HG03469 (cell line): ENCODE measurements around the gene TMBIM4.
"Not testable (repeated sequence)": the region's sequence is repeated elsewhere in the genome, so short reads cannot be mapped to it uniquely, and the experiment has no call there.

Source experiments
- ATAC-seq: cut with Tn5 transposase; IDR thresholded peaks from one replicate; pipeline ENCODE4 v1.9.1; 2021; ENCODE audit warnings: mild to moderate bottlenecking, moderate library complexity, moderate number of reproducible peaks; ENCODE audit not compliant: unreplicated experiment

The TMBIM4 gene

DNA sequence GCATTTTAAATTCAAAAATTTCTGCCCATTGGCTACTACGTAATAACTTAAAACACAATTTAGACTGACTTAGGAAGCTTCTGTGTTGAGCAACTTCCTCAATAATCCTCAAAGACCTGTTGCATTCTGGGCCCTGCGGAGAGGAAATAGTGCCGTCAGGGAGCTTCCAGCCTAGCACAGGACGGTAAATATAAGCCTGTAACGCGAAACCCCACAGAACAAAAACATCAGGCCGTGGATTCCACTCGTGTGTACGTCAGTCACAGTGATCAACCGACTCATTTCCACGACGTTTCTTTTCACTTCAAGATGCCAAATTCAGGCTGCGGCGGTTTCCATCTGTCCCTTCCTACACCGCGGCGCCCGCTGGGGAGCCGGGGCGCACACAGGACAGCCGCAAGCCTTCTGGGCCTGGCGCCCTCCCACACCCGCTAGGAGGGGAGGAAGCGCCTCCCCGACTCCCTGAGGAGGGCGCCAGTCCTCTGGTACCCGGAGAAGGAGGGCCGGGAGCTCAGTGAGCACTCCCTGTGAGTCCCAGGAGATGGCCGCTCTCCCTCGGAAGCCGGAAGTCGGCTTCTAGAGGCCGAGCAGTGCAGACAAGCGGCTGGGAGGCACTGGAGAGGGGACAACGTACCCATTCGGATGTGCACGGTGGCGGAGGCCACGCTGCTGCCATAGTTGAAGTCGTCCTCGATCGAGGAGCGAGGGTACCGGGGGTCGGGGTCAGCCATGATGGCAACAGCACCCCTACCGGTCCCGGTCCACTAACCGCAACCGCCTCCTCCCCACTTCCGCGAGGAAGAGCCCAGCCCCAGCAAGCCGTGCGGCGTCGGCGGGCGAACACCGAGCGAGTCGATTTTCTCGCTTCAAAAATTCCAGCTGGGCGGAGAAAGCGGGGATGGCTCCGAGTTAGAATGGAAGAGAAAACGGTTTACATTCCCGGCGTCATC lies at the start of gene TMBIM4:
TMBIM4 (minus strand) TSS at position 776 of the 950 bp plus-strand sequence; CDS start at position 731, 45 bp downstream.
- peak; percentile 78 for ATAC-seq

- no peak for ATAC-seq
Measured at GRCh38 chr12:66217342-66217917, 47.6 kb upstream of the TMBIM4 start.

DNA sequence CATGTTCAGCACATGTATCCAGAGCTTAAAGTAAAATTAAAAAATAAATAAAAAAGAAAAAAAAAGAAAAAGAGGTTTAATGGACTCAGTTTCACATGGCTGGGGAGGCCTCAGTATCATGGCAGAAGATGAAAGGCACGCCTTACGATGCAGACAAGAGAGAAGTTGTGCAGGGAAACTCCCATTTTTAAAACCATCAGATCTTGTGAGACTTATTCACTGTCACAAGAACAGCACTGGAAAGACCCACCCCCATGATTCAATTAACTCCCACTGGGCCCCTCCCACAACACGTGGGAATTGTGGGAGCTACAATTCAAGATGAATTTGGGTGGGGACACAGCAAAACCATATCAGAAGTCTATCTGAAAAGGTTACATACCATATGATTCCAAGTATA lies 43.2 kb upstream of the TMBIM4 start:
- not testable (repeated sequence) for ATAC-seq

GRCh38 chr12:66211573-66211972 lies 41.8 kb upstream of the TMBIM4 start:
- not testable (repeated sequence) for ATAC-seq

DNA sequence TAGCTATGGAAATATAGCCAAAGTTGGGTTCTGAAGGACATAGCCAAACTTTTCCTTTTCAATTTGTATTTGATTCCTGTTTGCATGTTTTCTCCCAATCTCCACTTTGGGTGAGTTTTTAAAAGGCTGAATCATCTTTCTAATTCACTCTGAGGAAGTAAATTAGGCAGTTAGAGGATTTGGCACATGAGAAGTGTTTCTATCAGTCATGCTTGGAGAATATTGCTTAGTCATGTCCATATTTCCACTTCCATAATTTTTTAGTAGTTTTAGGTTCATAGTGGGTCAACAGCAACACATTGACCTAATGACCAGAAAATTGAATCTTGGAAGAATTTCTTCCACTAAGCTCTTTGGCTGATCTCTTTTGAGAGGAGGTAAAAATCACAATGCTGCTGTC lies 41.0 kb upstream of the TMBIM4 start:
- ATAC-seq: no peak

- ATAC-seq: no peak
Measured at GRCh38 chr12:66206141-66206540, 36.3 kb upstream of the TMBIM4 start.

GRCh38 chr12:66203820-66204219 lies 34.0 kb upstream of the TMBIM4 start:
- no peak for ATAC-seq

DNA sequence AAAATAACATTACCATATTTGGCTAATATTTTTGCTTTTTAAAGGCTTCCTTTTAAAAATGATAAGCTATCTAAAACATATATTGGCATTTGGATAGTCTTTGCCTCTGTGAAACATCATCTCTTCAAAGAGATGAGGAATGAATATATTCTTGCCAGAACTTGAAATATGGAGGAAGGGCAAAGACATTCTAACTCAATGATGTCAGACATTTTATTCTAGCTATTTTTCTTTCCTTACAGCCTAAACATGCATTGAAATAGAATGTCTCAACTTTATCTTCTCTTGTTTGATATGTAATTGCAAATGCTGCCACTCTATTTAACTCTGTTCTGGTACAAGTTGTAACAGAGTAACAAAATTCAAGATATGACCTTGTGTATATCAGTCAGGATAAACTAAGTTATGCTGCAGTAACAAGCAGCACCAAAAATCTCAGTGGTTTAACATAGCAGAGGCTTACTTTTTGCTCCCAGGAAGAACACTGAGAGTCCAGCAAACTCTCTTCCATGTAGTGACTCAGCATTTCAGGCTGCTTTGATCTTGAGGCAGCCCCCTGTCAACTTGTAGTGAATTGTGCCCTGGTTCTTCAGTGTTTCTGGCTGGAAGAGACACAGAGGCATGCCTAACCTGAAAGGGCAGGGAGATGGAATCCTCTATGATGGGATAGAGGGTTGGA lies 30.2 kb upstream of the TMBIM4 start:
- ATAC-seq: no peak

DNA sequence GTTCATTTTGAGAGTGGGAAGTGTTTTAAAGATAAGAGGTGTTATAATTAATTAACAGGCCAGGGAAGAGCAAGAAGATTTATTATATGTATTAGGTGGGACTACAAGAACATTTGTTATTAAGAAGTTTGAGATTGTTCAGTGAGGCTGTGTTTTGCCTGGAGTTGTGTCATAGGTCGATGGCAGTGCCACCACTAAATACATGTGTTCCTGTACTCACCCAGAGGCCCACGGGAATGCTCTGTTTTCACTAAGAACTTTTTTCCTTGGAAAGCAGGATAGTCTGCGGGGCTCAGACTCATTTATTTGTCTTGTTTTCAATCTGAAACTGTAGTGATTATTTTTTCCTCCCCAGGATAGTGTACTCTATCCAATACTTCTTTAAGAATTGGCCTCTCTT lies 29.3 kb upstream of the TMBIM4 start:
- ATAC-seq: no peak

GRCh38 chr12:66197495-66197921 lies 27.7 kb upstream of the TMBIM4 start:
- ATAC-seq: no peak

- peak; percentile 89 for ATAC-seq
Measured at GRCh38 chr12:66196806-66197205, 27.0 kb upstream of the TMBIM4 start.

- ATAC-seq: no peak
Measured at GRCh38 chr12:66195242-66195641, 25.4 kb upstream of the TMBIM4 start.

- no peak for ATAC-seq
Measured at GRCh38 chr12:66194122-66194521, 24.3 kb upstream of the TMBIM4 start.

GRCh38 chr12:66191547-66192126 lies 21.8 kb upstream of the TMBIM4 start:
- ATAC-seq: no peak

GRCh38 chr12:66190519-66191370 lies 20.9 kb upstream of the TMBIM4 start:
- no peak for ATAC-seq

DNA sequence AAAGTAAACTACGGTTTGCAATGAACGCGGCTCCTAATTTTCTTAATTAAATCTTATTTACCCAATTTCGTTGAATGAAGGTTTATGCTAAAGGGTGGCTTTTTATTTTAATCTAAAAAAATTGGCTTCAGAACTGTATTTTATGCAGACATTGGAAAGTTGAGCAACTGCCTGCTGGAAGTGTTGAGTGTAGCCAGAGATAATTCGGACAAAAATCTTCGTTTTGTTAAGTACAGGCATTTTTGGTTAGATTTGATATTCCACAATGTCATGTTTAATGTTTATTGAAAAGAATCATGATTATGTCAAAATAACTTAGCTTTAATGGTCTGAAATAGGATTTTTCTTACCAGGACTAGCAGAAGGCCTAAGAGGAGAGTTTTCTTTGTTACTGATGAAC lies 20.1 kb upstream of the TMBIM4 start:
- ATAC-seq: no peak

DNA sequence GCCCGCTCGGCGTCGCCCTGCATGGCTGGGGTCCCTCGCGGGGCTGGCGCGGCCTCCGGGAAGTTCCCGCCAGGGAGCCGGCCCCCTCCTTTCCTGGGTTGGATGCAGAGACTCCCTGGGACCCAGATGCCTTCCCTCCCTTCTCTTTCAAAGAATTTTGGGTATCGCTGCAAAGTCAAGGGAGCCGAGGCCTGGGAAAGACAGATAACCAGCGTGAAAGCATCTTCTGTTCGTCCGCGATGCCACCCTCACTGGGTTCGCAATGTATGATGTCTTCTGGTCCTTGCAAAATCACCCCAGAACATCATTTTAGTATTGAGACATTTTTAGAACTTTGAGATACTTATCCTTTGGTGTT lies 19.7 kb upstream of the TMBIM4 start:
- ATAC-seq: no peak

DNA sequence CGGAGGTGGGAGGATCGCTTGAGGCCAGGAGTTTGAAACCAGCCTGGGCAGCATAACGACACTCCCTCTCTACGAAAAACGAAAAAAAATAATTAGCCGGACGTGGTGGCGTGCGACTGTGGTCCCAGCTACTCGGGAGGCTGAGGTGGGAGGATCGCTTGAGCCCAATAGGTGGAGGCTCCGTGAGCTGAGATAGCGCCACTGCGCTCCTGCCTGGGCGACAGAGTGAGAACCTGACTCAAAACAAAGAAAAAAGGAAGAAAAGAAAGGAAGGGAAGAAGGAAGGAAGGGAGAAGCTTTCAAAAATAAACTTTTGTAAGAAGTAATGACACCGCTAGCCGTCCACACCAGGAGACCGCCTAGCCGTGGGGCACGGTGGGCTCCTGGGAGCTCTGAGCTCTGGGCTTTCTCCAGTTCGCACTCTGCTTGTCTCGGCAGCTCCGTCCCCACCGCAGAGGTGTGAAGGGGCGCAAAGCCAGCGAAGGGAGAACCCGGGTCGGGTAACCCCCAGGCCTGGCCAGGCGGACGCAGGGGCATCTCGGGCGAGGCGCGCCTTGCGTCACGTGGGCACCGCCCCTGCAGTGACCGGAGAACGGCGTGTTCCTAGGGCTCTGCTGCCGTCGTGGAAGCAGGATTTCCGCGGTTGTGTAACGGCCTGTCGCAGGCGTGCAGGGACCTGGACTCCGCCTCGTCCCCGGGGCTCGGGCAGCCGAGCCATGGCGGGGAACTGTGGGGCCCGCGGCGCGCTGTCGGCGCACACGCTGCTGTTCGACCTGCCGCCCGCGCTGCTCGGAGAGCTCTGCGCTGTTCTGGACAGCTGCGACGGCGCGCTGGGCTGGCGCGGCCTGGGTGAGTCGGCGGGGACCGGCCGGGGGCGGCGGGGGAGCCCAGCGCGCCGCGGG lies 19.0 kb upstream of the TMBIM4 start, which contains the start of gene IRAK3:
IRAK3 (plus strand) TSS at position 631 of the 902 bp plus-strand sequence; CDS start at position 717, 86 bp downstream.
- no peak for ATAC-seq

DNA sequence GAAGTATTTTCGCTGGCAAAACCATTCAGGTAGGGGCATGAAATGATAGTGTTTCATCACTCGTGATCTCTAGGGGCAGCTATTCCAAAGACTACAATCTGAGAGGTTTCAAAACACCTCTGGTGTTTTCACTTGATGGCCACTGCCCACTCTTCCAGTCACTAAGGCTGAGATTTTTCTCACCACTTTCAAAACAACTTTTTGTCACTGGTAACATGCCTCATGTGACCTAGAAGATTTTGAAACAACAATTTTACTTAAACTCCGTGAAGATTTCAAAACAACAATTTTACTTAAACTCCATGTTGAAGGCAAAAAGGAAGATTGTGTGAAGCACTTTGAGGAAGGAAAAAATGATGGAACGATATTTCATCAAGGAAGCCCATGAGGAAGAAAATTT lies 18.0 kb upstream of the TMBIM4 start:
- no peak for ATAC-seq
